ENCODE results near the gene SKIC3.

DNA sequence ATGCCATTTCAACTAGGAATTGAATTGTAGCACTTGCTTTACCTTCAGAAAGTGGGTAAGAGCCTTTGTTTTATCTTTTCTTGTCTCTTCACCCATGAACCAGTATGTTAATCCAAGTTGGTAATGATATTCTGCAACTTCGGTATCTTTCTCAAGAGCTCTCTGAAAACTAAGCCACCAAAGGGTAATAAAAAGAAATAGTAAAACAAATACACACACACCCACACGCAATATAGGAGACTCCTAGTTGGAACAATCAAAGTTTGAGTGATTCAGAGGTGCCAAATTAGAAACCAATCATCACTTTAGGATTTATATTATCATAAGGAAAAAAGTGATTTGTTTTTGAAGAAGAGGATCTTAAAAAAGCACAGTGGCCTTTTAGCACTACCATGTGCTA, 30.4 kb downstream of the SKIC3 start:
- TF ChIP-seq, protein P1, sequence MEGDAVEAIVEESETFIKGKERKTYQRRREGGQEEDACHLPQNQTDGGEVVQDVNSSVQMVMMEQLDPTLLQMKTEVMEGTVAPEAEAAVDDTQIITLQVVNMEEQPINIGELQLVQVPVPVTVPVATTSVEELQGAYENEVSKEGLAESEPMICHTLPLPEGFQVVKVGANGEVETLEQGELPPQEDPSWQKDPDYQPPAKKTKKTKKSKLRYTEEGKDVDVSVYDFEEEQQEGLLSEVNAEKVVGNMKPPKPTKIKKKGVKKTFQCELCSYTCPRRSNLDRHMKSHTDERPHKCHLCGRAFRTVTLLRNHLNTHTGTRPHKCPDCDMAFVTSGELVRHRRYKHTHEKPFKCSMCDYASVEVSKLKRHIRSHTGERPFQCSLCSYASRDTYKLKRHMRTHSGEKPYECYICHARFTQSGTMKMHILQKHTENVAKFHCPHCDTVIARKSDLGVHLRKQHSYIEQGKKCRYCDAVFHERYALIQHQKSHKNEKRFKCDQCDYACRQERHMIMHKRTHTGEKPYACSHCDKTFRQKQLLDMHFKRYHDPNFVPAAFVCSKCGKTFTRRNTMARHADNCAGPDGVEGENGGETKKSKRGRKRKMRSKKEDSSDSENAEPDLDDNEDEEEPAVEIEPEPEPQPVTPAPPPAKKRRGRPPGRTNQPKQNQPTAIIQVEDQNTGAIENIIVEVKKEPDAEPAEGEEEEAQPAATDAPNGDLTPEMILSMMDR (IDR thresholded peaks at IDR 0.05): no peak
- TF ChIP-seq POLR2A (IDR thresholded peaks at IDR 0.05) (no peak), POLR2AphosphoS5 (IDR thresholded peaks at IDR 0.05) (no peak)

All from gastroesophageal sphincter (tissue), 3 donors.